GM21825 (cell line): ENCODE measurements around the gene PYGM.
A peak's percentile ranks its signal among the peaks of the same experiment; 100 is the strongest.

ENCODE experiments used
- ATAC-seq: cut with Tn5 transposase; IDR thresholded peaks from one replicate; pipeline ENCODE4 v1.9.1; 2021; ENCODE audit warnings: mild to moderate bottlenecking, moderate library complexity; ENCODE audit not compliant: unreplicated experiment

The PYGM gene

GRCh38 chr11:64741375-64742086 is 18.2 kb downstream of the PYGM start:
- ATAC-seq, result no peak

- ATAC-seq, result no peak
These were observed 19.9 kb downstream of the PYGM start for GRCh38 chr11:64739871-64740270.

GRCh38 chr11:64736654-64737053 is 23.1 kb downstream of the PYGM start:
- no peak for ATAC-seq

GRCh38 chr11:64735725-64736259 is 24.0 kb downstream of the PYGM start:
- no peak for ATAC-seq

GRCh38 chr11:64734811-64735724 is 24.7 kb downstream of the PYGM start:
- ATAC-seq, result no peak

GRCh38 chr11:64731601-64732000 is 28.2 kb downstream of the PYGM start:
- ATAC-seq, result no peak

GRCh38 chr11:64729851-64730382 is 29.9 kb downstream of the PYGM start:
- no peak for ATAC-seq

- ATAC-seq, result no peak
These were observed 30.9 kb downstream of the PYGM start for GRCh38 chr11:64728757-64729365.

- ATAC-seq, result no peak
These were observed 32.8 kb downstream of the PYGM start for GRCh38 chr11:64726867-64727530.

- no peak for ATAC-seq
These were observed 33.5 kb downstream of the PYGM start for GRCh38 chr11:64726211-64726641.

- ATAC-seq, result no peak
These were observed 34.8 kb downstream of the PYGM start for GRCh38 chr11:64724863-64725532.

GRCh38 chr11:64723907-64724862 is 35.6 kb downstream of the PYGM start:
- ATAC-seq, result no peak

- ATAC-seq, result peak; percentile 73
These were observed 36.5 kb downstream of the PYGM start, which contains the start of gene NRXN2 for GRCh38 chr11:64723117-64723906. Gene NRXN2, minus strand, starts transcription at chr11:64723197. Its CDS starts 9,498 bp downstream, at chr11:64713699.

- ATAC-seq, result no peak
These were observed 37.4 kb downstream of the PYGM start for GRCh38 chr11:64722141-64723065.

- no peak for ATAC-seq
These were observed 38.4 kb downstream of the PYGM start for GRCh38 chr11:64721359-64721699.

- no peak for ATAC-seq
These were observed 39.0 kb downstream of the PYGM start for GRCh38 chr11:64720640-64721358.
